ENCODE measurements around the gene MMP13. TPM values are rescaled to one million over a fixed set of nuclear protein-coding genes. Genes with fewer than 3 reads are reported as not detected.

MMP13 gene
- not detected in 2 replicates for total RNA-seq

GRCh38 chr11:102955624-102956023, at the start of gene MMP13:
Gene MMP13 (minus strand): TSS chr11:102955732. CDS start chr11:102955705, 27 bp downstream.

Other genes starting within 250 kb of the MMP13 start
- gene MMP27, start 250.0 kb downstream of the MMP13 start, total RNA-seq = not detected in 2 replicates
- not detected in 2 replicates for gene MMP8, start 230.8 kb downstream of the MMP13 start, total RNA-seq
- gene MMP10, start 175.1 kb downstream of the MMP13 start, total RNA-seq = 0.19 TPM in 1 of 2 replicates, not detected in the other
- gene MMP1, start 157.6 kb downstream of the MMP13 start, total RNA-seq = 14.8 and 15.3 TPM in 2 replicates
- gene MMP3, start 112.1 kb downstream of the MMP13 start, total RNA-seq = not detected in 2 replicates
- gene MMP12, start 80.8 kb downstream of the MMP13 start, total RNA-seq = not detected in 2 replicates
- gene DCUN1D5, start 136.4 kb upstream of the MMP13 start, total RNA-seq = 61.4 and 94.2 TPM in 2 replicates
- gene DYNC2H1, start 153.7 kb upstream of the MMP13 start, total RNA-seq = 19.1 and 34.6 TPM in 2 replicates

All from cardiac ventricle fibroblast (primary cell).